ENCODE measurements around the gene MDFIC.
"Not testable (repeated sequence)": the region's sequence is repeated elsewhere in the genome, so short reads cannot be mapped to it uniquely, and the experiment has no call there.

MDFIC gene, protein sequence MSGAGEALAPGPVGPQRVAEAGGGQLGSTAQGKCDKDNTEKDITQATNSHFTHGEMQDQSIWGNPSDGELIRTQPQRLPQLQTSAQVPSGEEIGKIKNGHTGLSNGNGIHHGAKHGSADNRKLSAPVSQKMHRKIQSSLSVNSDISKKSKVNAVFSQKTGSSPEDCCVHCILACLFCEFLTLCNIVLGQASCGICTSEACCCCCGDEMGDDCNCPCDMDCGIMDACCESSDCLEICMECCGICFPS

GRCh38 chr7:114922026-114922651 lies at the start of gene MDFIC:
TSS of gene MDFIC (plus strand) at chr7:114922094. CDS start at chr7:114923034, 940 bp downstream.
- no peak for DNase-seq

DNA sequence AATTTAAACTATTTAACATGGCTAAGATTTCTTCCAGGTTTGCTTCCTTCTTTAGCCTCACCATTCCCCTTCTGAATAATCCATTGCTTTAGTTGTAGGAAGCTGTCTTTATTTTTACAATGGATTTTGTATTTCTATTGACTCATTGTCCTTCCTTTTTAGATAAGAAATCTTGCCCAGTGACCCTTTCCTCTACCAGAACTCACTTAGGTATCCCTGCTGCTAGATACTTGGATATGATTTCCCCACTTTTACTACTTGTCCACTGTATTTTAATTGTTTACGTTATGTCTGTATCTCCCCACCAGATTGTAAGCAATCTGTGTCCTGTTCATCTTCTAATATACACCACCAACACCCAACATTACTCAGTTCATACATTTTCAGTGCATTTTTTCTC lies 47.7 kb upstream of the MDFIC start:
- DNase-seq: no peak

- DNase-seq: no peak
Observed at GRCh38 chr7:114875186-114875585, 46.7 kb upstream of the MDFIC start.

DNA sequence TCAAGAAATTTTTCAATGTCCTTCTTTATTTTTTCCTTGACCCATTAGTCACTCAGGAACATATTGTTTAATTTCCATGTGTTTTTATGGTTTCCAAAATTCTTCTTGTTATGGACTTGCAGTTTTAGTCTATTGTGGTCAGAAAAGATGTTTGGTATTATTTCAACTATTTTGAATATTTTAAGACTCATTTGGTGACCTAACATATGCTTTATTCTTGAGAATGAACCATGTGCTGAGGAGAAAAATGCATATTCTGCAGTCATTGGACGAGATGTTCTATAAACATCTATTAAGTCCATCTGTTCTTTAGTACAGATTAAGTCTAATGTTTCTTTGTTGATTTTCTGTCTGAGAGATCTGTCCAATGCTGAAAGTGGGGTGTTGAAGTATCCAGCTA lies 42.3 kb upstream of the MDFIC start:
- no peak for DNase-seq

GRCh38 chr7:114885836-114886235 lies 36.1 kb upstream of the MDFIC start:
- DNase-seq: no peak

DNA sequence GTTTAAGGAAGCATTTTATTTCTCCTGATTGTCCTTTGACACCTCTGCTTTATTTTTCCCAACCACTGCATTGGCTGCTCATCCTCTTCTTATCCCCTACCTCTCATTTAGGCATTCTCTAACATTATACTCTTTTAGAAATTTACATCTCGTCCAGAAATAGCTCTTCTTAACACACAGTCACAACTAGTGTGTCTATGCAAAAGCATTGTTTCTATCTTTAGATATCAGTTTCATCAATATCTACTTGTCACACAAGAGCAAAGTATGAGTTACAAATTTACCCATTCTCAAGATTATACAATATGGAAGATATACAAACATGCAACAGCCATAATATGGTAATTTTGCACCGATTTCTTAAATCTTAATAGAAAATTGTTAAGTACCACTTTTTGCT lies 35.7 kb upstream of the MDFIC start:
- no peak for DNase-seq

DNA sequence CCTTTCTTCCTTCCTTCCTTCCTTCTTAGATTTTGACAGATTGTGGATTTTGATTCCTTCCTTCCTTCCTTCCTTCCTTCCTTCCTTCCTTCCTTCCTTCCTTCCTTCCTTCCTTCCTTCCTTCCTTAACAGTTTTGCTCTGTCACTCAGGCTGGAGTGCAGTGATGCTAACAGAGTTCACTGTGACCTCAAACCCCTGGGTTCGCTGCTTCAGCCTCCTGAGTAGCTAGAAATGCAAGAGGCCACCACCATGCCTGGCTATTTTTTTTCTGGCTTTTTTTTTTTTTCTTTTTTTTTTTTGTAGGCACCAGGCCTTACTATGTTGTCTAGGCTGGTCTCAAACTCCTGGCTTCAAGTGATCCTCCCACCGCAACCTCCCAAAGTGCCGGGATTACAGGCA lies 32.8 kb upstream of the MDFIC start:
- DNase-seq: not testable (repeated sequence)

DNA sequence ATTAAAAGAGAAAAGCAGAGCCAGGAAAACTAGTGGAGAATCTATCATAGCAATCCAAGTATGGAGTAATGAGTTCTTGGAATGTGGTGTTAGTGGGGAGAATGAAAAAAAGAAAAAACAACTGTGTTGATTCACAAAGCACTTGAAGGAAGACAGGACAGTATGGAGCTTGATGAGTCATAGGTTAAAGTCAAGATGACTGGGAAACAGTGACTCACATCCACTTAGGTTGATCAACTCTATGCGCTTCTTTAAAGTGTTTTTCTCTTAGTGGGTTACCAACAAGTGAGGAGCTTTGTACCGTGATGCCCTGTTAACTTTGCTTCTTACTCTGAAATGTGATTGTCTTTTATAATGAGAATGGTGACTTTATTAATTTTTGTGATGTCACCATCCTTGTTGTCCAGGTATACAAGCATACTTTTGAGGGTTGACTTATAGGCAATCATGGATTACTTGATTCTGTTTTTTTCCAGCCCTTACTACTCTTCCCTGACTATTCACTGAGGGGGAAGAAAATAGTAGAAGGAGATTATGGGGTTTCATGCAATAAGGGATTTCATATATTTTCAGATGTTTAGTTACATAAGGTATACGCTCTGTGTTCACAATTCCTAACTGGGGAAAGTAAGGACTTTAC lies 32.1 kb upstream of the MDFIC start:
- no peak for DNase-seq

GRCh38 chr7:114890561-114890960 lies 31.3 kb upstream of the MDFIC start:
- no peak for DNase-seq

- no peak for DNase-seq
Observed at GRCh38 chr7:114900127-114900526, 21.8 kb upstream of the MDFIC start.

GRCh38 chr7:114901771-114902170 lies 20.1 kb upstream of the MDFIC start:
- DNase-seq: no peak

- DNase-seq: no peak
Observed at GRCh38 chr7:114903131-114903530, 18.8 kb upstream of the MDFIC start.

- DNase-seq: no peak
Observed at GRCh38 chr7:114910787-114911186, 11.1 kb upstream of the MDFIC start.

GRCh38 chr7:114911411-114911810 lies 10.5 kb upstream of the MDFIC start:
- no peak for DNase-seq

DNA sequence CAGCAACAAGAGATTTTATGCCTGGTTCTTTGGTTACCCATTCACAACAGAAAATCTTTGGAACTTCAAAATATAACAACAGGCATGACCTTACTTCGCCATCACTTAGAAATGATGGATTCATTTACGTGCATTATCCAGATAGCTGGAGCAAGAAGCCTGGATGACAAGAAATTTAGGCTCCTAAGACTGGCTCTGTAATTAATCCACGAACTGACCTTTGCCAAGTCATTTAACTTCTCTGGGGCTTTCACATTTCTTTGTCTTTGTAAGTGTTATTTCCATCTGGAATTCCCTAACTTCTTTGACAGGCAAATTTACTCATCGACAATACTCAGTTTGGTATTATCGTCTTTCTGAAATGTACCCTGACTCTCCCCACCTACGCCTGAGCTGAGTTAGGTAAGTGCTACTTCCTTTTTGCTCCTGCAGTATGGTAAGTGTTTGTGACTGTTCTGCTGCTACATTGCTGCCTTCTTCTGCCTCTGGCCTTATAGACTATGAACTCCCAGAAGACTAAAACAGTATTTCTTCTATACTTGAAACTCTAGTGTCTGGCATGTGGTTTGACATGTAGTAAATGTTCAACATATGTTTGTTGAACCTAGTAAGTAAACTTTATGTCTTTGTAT lies 5.5 kb upstream of the MDFIC start:
- no peak for DNase-seq

DNA sequence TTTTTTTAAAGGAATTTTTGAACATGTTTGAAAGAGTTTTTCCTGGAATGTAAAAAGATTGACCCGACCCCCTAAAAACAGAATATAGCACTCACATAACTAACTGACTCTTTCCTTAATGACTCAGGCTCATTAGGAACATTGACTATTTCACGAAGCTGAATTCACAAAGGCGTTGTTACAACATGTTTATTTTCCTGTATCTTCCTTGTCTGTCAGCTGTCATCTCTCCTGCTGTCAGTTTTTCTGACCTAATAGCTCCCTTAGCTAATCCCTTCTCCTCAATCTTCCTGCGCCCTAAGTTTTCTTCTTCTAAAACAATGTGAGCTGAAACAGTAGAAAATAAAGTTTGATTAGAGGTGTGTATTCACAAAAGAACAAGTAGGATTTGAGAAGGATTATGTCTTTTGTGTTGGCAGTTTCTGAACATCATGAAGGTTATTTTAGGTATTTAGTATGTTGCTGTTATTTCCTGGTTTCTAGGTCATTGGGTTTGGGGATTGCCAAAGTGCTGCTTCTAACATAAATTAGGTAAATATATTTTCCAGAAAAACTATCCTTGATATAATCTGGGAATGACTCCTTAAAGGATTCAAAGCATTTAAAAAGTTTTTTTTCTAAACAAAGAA lies 4.6 kb upstream of the MDFIC start:
- no peak for DNase-seq

DNA sequence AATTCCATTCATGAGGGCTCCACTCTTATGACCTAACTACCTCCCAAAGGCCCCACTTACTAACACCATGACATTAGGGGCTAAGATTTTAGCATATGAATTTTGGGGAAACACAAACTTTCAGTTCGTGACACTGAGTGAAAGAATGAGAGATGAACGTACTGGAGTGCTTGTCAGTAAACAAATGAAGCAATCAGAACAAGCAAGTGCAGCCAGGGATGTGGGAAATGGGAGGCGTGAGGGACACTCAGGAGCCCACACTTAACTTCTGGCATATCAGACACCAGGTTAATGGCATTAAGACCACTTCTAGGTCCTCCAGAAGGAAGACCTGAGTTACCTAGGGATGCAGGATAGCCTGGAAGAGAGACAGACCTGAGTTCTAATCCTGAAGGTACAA lies 2.3 kb upstream of the MDFIC start:
- DNase-seq: no peak

GRCh38 chr7:114921631-114922025 lies 266 bp upstream of the MDFIC start:
- DNase-seq: no peak

DNA sequence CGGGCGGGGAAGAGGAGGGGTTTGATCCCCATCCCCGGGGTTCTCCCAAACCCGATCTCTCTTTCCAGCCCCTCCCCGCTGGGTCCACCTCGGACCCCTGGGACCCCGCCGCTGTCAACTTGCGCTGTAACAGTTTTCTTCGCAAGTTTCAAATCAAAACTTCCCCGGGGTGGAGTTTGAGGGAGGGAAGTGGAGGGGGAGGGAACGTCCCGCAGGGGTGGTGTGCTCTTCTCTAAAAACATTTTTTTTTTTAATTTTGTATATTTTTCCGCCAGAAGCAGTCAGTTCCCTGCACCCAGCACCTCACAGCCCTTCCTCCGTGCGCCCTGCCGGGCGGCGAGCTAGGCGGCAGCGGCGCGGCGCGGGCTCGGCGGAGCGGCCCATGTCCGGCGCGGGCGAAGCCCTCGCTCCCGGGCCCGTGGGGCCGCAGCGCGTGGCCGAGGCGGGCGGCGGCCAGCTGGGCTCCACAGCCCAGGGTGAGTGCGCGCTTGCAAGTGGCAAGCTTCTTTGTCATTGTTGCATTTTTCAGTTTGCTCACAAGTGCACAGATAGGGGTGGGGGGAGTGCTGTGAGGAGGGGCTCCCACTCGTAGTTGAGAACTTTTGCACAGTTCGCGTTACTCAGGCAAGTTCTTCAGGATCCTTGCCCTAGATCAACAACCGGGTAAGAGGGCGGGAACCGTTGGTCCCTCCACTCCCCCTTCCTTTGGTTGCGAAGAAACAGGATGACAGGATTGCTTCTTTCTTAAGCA lies 933 bp downstream of the MDFIC start:
- no peak for DNase-seq

DNA sequence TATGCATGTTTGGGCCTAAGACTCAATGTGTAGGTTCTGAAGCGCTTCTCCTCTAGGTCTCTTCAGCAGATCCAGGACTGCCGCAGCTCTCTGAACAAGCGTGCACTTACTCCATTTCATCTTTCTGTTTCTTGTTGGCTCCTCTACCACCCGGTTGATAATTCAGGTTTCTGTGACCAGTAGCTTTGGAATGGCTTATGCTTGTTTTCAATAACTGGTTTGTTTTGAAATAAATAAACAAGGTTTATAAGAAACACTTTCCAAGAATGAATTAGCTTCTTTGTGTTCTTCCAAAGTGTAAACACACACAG lies 1.5 kb downstream of the MDFIC start:
- DNase-seq: no peak

DNA sequence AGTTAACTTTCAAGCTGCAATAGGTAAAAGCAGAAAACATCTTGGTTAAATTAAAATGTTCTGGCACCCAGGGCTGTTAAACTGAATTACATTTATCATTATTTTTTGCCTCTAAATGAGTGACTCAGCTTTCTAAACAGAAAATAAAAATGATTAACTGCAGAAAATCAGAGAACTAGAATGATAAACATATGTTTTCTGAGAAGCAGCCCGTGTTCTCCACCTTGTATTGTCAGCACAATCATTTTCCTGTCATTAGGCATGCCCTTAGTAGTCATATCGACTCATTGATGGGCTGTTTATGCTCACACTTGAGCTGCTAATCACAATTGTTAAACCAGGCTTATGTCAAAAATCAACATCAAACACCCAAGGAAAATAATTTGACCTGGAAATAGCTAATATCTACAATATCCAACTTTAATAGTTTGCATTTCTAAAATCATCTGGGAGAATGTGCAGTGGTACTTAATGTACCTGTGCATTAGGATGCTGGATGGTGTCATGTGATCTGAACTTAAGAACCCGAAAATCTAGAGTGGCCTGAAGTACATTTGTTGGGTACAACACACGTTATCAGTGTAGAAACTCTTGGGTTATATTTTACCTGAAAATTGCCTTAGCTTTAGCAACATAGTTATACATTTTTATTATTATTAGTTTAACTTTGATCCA lies 2.3 kb downstream of the MDFIC start:
- no peak for DNase-seq

- no peak for DNase-seq
Observed at GRCh38 chr7:114925434-114925833, 3.5 kb downstream of the MDFIC start.
